ENCODE results near the gene NTHL1.

The NTHL1 gene

GRCh38 chr16:2084895-2085625 is 37.4 kb upstream of the NTHL1 start:
- TF ChIP-seq, protein P1, sequence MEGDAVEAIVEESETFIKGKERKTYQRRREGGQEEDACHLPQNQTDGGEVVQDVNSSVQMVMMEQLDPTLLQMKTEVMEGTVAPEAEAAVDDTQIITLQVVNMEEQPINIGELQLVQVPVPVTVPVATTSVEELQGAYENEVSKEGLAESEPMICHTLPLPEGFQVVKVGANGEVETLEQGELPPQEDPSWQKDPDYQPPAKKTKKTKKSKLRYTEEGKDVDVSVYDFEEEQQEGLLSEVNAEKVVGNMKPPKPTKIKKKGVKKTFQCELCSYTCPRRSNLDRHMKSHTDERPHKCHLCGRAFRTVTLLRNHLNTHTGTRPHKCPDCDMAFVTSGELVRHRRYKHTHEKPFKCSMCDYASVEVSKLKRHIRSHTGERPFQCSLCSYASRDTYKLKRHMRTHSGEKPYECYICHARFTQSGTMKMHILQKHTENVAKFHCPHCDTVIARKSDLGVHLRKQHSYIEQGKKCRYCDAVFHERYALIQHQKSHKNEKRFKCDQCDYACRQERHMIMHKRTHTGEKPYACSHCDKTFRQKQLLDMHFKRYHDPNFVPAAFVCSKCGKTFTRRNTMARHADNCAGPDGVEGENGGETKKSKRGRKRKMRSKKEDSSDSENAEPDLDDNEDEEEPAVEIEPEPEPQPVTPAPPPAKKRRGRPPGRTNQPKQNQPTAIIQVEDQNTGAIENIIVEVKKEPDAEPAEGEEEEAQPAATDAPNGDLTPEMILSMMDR (conservative IDR thresholded peaks at IDR 0.05; ENCODE audit: low read depth) = no peak
- DNase-seq (ENCODE audit: low spot score) = no peak
- ChIA-PET CTCF (interaction anchor here (0.6 kb wide), 2 partner anchors 9 to 37 kb away, joined by 3 read pairs; no protein-coding TSS in a partner anchor), POLR2A (ENCODE audit: low non-redundant PET) (no interaction called here)
- H3K27ac ChIP-seq = peak overlapping the region; percentile 57

- CTCF ChIA-PET = no interaction called here
- no peak for DNase-seq (ENCODE audit: low spot score)
- TF ChIP-seq, protein P1 (conservative IDR thresholded peaks at IDR 0.05; ENCODE audit: low read depth) = no peak
- POLR2A ChIA-PET (ENCODE audit: low non-redundant PET) = no interaction called here
- peak overlapping the region; percentile 57 for H3K27ac ChIP-seq
Measured at GRCh38 chr16:2083876-2084780, 36.5 kb upstream of the NTHL1 start.

DNA sequence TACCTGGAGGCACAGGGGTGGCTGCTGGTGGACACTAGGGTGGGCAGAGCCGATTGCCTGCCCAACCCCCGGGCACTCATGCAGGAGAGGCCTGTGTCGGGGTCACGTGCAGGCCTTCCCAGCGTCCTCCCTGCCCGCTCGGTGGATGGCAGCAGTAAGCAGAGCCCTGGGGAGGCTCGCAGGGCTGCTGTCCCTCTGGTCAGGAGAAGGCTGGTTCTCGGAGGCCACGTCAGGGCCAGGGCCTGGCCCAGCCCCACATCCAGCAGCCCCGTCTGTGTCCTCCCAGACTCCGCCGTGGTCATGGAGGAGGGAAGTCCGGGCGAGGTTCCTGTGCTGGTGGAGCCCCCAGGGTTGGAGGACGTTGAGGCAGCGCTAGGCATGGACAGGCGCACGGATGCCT is 35.8 kb upstream of the NTHL1 start:
- ChIA-PET CTCF (no interaction called here), POLR2A (ENCODE audit: low non-redundant PET) (no interaction called here)
- TF ChIP-seq, protein P1 (conservative IDR thresholded peaks at IDR 0.05; ENCODE audit: low read depth) = no peak
- peak overlapping the region; percentile 57 for H3K27ac ChIP-seq
- DNase-seq (ENCODE audit: low spot score) = no peak

GRCh38 chr16:2082983-2083364 is 35.3 kb upstream of the NTHL1 start:
- H3K27ac ChIP-seq = peak overlapping the region; percentile 57
- DNase-seq (ENCODE audit: low spot score) = no peak
- TF ChIP-seq, protein P1 (conservative IDR thresholded peaks at IDR 0.05; ENCODE audit: low read depth) = no peak
- ChIA-PET POLR2A (ENCODE audit: low non-redundant PET) (no interaction called here), CTCF (interaction anchor here (0.6 kb wide), 2 partner anchors 10 to 55 kb away, joined by 3 to 5 read pairs; no protein-coding TSS in a partner anchor)

GRCh38 chr16:2082171-2082982 is 34.7 kb upstream of the NTHL1 start:
- peak; percentile 64 for DNase-seq (ENCODE audit: low spot score)
- TF ChIP-seq, protein P1 (conservative IDR thresholded peaks at IDR 0.05; ENCODE audit: low read depth) = no peak
- peak overlapping the region; percentile 57 for H3K27ac ChIP-seq
- POLR2A ChIA-PET (ENCODE audit: low non-redundant PET) = no interaction called here
- CTCF ChIA-PET = interaction anchor here (0.6 kb wide), 2 partner anchors 10 to 55 kb away, joined by 3 to 5 read pairs; no protein-coding TSS in a partner anchor

Measured in RWPE1 (cell line).